OCI-LY3 (cell line): ENCODE measurements around the gene CRIM1.
A peak's percentile ranks its signal among the peaks of the same experiment; 100 is the strongest.

Source experiments
- H2AFZ ChIP-seq: fragments of 200-600, 300-600 bp; shearing (Covaris generic); 2 replicates; pipeline ENCODE4 v1.6.0; 2014; ENCODE audit warnings: antibody characterized with exemption, low read depth, low read length
- H3K27ac ChIP-seq: fragments of 200-600, 300-600 bp; sonication (generic); 2 replicates; pipeline ENCODE4 v1.5.1; 2014; ENCODE audit warnings: mild to moderate bottlenecking, low read length, moderate library complexity, mixed read lengths
- H3K27me3 ChIP-seq: fragments of 200-600, 300-600 bp; sonication (generic); 2 replicates; pipeline ENCODE4 v1.6.1; 2014; ENCODE audit warnings: low read depth, low read length, mixed read lengths
- H3K36me3 ChIP-seq: fragments of 200-600, 300-600 bp; sonication (generic); replicated peaks from 2 replicates; pipeline ENCODE3; 2014; ENCODE audit warnings: low read depth, low read length, mixed read lengths
- H3K4me1 ChIP-seq: fragments of 300-600, 200-600 bp; sonication (generic); 2 replicates; pipeline ENCODE4 v1.6.1; 2014; ENCODE audit warnings: low read length, mixed read lengths
- H3K4me2 ChIP-seq: fragments of 200-600, 300-600 bp; sonication (generic); 2 replicates; pipeline ENCODE4 v1.6.1; 2014; ENCODE audit warnings: low read length, mixed read lengths
- H3K4me3 ChIP-seq: fragments of 300-600, 200-600 bp; sonication (generic); 2 replicates; pipeline ENCODE4 v1.5.1; 2014; ENCODE audit warnings: antibody characterized with exemption, mild to moderate bottlenecking, low read length, moderate library complexity
- H3K79me2 ChIP-seq: fragments of 300-600, 200-600 bp; shearing (Covaris generic); 2 replicates; pipeline ENCODE4 v1.6.1; 2014; ENCODE audit warnings: mild to moderate bottlenecking, low read length, mixed read lengths
- H3K9ac ChIP-seq: fragments of 300-600, 200-600 bp; shearing (Covaris generic); 2 replicates; pipeline ENCODE4 v1.6.0; 2014; ENCODE audit warnings: mild to moderate bottlenecking, low read length, moderate library complexity
- H3K9me3 ChIP-seq: fragments of 200-600, 300-600 bp; shearing (Covaris generic); 2 replicates; pipeline ENCODE4 v1.6.1; 2014; ENCODE audit warnings: low read length, mixed read lengths; ENCODE audit not compliant: insufficient read depth
- H4K20me1 ChIP-seq: fragments of 200-600, 300-600 bp; sonication (generic); 2 replicates; pipeline ENCODE4 v1.6.1; 2016; ENCODE audit warnings: low read length, mixed read lengths; ENCODE audit not compliant: insufficient read depth
- EZH2phosphoT487 ChIP-seq: fragments of 200-600 bp; shearing (Covaris generic); IDR thresholded peaks from 2 replicates; pipeline ENCODE4 v1.6.1; 2018; ENCODE audit warnings: antibody characterized with exemption, mixed run types, low read depth
- TF ChIP-seq, protein P1 (sequence below): fragments of 200-600, 300-600 bp; sonication (generic); IDR thresholded peaks from 2 replicates; pipeline ENCODE4 v1.5.1; 2014; ENCODE audit warnings: antibody characterized with exemption, low read length, low read depth

Gene CRIM1

DNA sequence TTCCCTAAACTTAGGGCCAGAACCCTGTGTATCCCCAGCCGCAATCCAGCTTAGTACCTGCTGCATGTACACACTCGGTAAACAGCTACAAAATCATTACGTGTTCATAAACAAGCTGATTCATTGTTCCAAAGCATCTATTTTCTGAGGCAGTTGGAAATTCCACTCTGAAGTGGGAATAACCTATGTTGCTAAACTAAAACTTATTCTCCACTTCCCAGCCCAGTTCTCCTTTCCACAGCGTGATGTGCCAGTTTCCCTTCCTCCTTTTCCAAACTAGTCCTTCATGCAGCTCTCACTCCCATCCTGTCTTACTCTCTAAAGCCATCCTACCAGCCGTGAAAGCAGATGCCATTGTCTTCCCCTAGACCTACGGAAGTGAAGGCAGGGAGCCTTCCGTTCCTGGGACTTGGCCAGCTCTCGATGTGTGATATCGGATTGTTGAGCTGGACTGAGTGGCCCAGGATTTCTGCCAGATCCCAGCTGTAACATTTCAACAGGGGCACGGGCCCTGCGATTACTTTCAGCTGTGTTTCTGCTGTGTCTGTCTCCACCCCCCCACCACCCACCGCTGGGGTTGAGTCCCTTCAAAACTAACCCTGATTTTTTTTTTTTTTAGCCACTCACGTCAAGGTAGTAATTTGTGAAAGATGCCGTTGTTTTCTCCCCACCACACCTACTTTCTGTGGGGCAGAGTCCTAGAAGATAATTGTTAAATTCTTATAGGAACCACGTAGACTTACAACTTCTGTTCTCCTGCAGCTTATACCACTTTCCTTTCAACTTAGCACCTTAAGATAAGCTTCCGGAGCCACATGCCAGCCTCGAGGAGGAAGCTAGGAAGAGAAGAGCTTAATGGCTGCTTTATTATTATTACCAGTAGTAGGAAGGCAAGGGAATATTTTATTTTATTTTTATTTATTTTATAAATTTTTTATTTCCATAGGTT lies 100.9 kb downstream of the CRIM1 start:
- Histone ChIP-seq H3K4me1 (no peaks in the 10 kb centered on the region), H3K4me2 (no peak overlapping the region), H3K36me3 (no peaks in the 10 kb centered on the region), H3K27ac (no peak overlapping the region), H3K4me3 (no peak overlapping the region), H3K9me3 (no peaks in the 10 kb centered on the region), H3K27me3 (peaks cover 23% of the 10 kb centered on the region), H2AFZ (no peak overlapping the region), H4K20me1 (no peaks in the 10 kb centered on the region), H3K79me2 (no peaks in the 10 kb centered on the region), H3K9ac (no peak overlapping the region)
- no peak for TF ChIP-seq EZH2phosphoT487
- TF ChIP-seq, protein P1, sequence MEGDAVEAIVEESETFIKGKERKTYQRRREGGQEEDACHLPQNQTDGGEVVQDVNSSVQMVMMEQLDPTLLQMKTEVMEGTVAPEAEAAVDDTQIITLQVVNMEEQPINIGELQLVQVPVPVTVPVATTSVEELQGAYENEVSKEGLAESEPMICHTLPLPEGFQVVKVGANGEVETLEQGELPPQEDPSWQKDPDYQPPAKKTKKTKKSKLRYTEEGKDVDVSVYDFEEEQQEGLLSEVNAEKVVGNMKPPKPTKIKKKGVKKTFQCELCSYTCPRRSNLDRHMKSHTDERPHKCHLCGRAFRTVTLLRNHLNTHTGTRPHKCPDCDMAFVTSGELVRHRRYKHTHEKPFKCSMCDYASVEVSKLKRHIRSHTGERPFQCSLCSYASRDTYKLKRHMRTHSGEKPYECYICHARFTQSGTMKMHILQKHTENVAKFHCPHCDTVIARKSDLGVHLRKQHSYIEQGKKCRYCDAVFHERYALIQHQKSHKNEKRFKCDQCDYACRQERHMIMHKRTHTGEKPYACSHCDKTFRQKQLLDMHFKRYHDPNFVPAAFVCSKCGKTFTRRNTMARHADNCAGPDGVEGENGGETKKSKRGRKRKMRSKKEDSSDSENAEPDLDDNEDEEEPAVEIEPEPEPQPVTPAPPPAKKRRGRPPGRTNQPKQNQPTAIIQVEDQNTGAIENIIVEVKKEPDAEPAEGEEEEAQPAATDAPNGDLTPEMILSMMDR: no peak

DNA sequence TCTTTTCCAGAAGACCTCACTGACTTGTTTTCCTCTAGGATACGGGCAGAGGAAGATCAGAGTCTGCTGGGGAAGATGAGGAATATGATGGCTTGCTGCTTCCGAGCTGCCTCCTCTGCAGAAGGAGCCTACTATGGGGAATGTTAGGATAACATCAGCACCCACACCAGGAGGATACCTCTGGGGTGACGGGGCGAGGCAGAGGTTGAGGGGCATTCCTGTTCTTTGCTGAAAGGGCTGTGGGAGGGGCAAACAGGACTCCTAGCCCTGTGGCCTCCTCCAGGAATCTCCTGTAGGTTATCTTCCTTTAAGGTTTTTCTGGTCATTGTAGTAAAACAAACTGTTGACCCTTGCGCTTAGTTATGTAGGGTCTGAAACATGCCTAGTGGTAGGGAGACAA lies 102.5 kb downstream of the CRIM1 start:
- Histone ChIP-seq H3K9ac (no peak overlapping the region), H3K36me3 (no peaks in the 10 kb centered on the region), H2AFZ (no peak overlapping the region), H3K9me3 (no peaks in the 10 kb centered on the region), H4K20me1 (no peaks in the 10 kb centered on the region), H3K4me2 (no peak overlapping the region), H3K4me3 (no peak overlapping the region), H3K27me3 (peaks cover 26% of the 10 kb centered on the region), H3K79me2 (no peaks in the 10 kb centered on the region), H3K4me1 (no peaks in the 10 kb centered on the region), H3K27ac (no peak overlapping the region)
- TF ChIP-seq EZH2phosphoT487: no peak
- TF ChIP-seq, protein P1: no peak

DNA sequence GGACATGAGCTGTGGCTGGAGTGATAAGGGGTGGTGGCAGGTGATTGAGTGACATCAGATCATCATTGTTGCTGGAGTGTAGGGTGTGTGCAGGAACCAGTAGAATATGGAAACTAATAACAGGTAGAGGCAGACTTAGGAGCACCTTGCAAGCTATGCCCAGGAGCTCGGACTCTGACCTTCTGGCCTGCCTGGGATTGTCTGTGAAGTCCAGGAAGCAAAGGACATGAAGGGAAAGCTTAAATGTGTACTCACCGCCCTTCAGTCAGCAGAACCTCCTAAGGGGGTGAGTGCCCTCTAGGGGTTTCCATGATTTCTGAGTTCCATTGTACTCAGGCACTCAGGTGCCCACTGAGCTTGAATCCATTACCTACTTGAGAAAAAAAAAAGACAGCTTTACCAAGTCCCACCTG lies 104.2 kb downstream of the CRIM1 start:
- Histone ChIP-seq H3K27me3 (peaks cover 37% of the 10 kb centered on the region), H3K4me2 (no peak overlapping the region), H3K4me3 (no peak overlapping the region), H3K27ac (no peak overlapping the region), H3K36me3 (no peaks in the 10 kb centered on the region), H3K9me3 (no peaks in the 10 kb centered on the region), H2AFZ (no peak overlapping the region), H3K79me2 (no peaks in the 10 kb centered on the region), H4K20me1 (no peaks in the 10 kb centered on the region), H3K9ac (no peak overlapping the region), H3K4me1 (peaks cover 3% of the 10 kb centered on the region; the same call in 1 of the 2 replicates)
- TF ChIP-seq, protein P1: peak; percentile 39
- no peak for TF ChIP-seq EZH2phosphoT487

GRCh38 chr2:36461039-36461681 lies 105.6 kb downstream of the CRIM1 start:
- Histone ChIP-seq H3K9ac (no peak overlapping the region), H2AFZ (no peak overlapping the region), H3K4me2 (no peak overlapping the region), H3K4me3 (no peak overlapping the region), H3K27ac (no peak overlapping the region), H4K20me1 (no peaks in the 10 kb centered on the region), H3K79me2 (no peaks in the 10 kb centered on the region), H3K27me3 (peaks cover 37% of the 10 kb centered on the region), H3K36me3 (no peaks in the 10 kb centered on the region), H3K9me3 (no peaks in the 10 kb centered on the region), H3K4me1 (peaks cover 6% of the 10 kb centered on the region)
- TF ChIP-seq, protein P1: no peak
- no peak for TF ChIP-seq EZH2phosphoT487
